ENCODE data around the gene CTNNBIP1.

The CTNNBIP1 gene

DNA sequence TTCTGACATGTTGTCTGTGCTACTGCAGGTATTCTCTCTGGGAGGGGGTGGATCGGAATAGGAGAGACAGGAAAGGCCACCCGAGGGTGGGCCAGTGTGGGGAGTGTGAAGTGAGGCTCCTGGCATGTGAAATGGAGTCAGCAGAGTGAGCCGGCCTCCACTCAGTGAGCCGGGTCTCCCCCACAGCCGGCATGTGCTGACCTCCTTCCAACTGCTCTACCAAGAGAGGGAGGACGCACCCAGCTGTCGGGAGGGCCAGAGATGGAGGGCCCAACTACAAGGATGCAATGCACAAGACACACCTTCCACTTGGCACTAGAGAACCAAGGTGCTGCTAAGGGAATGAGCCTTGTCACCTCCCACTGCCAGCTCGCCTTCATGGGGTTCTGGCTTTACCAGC is 58.1 kb downstream of the CTNNBIP1 start:
- DNase-seq: no peak

DNA sequence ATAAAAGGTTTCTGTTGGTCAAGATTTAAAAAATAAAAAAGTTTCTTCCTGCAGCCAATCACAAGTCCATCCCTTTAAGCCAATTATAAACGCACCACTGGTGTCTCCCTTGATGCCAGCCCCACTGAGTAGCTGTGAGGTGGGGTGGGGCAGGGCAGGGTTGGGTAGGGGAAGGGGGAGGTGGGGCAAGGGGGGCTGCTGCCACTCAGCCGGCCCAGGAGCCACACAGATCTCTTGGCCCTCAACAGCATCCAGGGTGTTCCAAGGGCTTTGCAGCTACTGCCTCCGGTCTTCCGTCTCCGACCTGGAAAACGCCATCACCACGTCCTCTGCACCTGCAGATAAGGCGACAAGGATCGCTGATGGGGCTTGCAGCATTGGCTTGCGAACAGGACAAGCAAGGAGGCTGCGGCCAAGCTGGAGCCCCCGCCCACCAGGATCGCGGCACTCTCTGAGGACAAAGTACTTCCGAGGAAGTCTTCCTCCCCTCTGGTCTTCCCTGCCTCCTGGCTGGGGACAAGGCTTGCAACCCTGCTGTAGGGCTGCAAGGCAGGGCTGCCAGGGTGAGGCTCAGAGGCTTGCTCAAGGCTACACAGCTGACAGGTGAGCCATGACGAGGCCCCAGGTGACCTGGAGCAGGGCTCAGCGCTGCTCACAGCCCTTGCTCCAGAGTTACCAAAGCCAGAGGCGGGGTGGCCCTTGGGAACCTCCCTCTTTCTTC is 59.5 kb downstream of the CTNNBIP1 start:
- peak; percentile 25 for DNase-seq

DNA sequence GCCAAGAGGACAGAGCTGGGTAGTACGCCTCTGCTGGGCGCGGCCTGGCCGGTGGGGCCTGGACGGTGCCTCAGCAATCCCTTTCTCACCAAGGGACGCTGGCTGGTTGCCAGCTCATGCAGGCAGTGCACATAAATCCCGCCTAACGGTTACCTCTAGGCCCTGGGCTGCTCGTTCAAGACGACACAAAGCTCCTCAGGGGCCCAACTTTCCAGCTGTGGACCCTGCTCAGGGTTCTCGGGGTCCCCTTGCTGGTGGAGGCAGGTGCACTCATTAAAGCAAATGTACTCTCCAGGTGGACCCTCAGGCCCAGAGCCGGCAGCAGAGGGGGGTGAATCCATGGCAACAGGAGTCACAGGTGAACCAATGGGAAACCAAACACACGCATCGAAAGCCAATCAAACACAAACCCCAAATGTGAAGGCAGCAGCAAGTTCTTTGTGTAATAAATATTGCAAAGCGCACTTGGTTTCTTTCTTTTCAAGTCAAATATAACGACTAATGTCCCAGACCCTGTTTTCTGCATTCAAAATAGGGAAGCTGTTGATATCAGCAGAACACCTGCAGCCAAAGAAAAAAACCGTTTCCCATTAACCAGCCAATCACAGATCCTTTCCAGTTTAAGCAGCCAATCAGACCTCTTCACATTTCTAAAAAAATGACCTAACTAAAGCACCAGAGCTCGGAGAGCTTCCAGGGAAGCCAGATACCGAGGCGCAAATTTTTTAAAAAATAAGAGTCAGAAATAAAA is 60.2 kb downstream of the CTNNBIP1 start:
- peak; percentile 88 for DNase-seq

DNA sequence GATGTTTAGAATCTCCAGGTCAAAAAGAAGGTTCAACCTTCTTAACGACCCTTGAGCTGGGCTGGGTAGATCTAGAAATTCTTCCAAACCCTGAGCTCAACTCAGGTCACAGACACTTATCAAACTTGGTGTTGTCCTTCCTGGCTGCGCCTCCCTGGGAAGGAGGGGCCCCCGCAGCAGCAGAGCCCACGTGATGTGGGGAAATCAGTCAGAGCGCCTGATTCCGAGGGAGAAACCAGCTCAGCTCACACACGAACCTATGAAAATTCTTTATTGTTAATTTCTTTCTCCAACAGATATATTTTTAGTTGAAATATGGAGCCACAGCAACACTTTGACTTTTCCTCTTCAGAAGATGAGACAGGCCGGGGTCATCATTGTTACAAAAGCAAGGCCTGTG is 62.0 kb downstream of the CTNNBIP1 start:
- peak; percentile 65 for DNase-seq

DNA sequence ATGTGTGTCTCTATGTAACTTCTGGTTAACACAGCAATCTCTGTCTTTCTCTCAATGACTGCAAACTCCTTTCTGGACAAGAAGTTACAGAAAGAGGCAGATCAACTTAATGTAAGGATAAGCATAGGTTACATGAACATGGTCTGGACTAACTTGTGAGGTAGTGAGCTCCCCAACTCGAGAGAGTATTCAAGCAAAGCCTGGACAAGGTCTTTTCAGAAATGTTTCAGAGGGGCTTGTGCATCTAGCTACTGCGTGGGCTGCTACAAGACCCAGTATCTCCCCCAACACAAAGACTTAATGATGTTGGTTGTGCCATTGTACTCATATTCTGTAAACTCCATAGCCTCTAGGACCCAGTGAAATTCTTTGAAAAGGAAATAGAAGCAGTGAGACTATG is 62.8 kb downstream of the CTNNBIP1 start:
- no peak for DNase-seq

DNA sequence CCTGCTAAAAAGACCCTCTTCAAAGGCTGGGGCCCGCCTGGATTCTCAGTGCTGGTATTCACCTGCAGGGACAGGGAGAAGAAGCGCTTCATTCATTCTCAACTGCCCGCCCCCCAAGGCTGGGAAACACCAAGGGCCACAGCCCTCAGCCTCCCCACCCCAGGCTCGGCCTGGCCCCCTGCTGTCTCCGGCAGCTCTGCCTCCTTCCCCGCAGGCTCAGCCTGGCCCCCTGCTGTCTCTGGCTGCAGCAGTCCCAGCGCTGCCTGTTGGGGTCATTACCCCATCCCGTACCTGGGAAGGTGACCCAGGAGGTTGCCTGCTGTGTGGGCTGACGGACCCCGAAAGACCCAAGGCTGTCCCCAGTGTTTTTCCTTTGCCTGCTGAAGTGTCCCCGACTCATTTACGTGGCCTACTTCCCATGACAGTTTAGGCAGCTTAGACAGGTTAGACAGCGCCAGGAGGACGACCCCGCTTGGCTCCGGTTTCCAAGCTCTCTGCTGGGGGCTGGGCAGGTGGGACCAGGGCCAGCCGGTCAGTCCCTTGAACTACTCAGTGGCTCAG is 63.4 kb downstream of the CTNNBIP1 start:
- DNase-seq: no peak

DNA sequence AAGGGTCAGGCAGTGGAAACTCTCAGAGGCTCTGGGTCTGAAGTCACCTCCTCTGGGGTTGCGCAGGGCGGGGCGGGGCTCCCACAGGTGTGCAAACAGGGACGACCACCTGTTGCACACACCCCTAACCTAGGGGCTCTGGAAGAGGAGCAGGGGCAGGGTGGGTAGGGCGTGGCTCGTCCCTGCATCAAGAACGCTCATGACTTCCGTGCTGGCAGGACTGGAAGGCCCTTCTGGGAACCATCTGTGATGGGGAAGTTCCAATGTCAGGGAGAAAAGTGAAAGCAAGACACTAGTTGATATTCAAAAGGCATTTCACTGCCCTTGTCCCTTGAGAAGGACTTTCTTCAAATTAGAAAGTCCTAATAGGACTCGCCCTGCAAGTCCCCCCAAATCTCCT is 64.2 kb downstream of the CTNNBIP1 start:
- DNase-seq: no peak

DNA sequence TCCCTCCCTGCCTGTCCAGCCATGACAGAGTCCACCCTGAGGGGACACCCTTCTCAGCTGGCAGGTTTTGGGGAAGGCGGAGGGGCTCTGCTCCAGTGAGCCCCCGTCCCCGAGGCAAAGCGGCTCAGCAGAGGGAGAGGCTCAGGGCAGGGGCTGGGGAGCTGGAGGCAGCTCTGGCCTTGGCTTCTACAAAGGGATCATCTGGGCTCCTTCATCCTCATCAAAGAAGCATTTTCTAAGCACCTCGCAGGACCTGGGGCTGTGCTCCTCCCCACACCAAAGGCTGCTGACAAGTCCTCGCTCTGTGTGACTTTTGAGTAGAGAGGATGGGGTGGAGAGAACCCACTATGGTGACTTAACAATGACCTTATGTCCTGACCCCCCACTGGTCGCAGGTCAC is 65.3 kb downstream of the CTNNBIP1 start:
- no peak for DNase-seq

DNA sequence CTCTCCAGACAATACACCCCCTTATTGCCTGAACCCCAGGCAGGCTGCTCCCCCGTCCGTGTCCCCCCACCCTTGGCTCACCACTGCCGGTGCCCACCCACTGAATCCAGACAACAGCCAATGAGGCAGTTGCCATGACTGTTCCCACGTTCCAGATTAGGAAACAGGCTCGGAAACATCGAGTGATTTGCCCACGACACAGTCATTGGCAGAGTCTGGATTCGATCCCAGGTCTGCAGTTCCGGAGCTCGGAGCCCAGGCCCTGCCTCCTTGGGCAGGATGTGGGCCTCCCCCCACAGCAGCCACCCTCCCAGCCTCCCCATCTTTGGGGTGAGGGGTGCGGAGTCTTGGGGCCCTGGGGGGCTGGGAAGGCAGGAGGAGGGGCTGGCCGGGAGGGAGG is 66.0 kb downstream of the CTNNBIP1 start:
- no peak for DNase-seq

DNA sequence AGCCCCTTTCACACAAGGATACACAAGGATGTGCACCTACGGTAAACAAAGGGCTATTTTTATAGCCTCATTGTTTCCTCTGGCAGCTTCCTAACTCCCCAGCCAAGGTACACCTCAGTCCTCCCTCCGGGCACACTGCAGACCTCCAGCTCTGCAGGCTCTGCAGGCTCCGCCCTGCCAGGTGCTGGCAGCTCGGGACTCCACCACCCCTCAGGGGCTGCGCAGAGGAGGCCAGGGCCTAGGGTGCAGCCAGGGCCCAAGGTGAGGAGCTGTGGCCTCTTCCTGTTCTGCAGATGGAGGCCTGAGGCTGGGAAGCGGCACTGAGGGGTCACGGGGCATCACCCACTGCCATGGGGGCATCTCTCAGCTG is 66.5 kb downstream of the CTNNBIP1 start:
- DNase-seq: no peak

DNA sequence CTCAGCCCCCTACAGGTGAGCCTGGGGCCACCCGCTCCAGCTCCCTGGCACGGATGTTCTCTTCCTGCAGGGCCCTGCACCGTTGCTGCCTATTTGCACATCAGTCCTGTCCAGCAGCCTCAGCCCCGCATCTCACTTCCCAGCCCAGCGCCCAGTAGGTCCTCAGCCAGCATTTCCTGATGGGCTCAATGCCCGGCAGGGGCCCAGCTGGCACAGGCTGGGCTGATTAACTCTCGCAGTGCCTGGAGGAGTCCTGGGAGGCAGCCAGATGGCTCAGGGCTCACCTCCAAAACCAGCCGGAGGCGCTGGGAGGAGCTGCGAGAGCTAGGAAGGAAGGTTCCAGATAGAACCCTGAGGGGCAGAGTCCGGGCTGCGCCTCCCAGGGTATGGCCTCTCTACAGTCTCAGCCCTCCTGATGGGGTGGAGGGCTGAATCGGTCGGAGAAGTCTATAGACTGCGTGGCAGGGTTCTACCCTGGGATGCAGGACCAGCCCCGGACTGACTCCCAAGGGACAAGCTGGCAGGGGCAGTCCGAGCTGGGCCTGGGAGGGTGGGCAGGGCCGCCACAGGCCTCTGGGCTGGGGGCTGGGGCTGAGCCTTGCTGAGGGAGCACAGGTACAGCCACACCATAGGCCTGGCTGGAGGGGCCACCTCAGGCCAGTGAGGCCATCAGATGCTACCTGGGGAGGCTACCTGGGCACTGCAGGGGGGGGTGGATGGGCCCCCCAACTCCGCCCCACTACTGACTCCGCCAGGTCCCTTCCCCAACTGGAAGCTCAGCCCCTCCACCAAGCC is 67.1 kb downstream of the CTNNBIP1 start:
- no peak for DNase-seq

DNA sequence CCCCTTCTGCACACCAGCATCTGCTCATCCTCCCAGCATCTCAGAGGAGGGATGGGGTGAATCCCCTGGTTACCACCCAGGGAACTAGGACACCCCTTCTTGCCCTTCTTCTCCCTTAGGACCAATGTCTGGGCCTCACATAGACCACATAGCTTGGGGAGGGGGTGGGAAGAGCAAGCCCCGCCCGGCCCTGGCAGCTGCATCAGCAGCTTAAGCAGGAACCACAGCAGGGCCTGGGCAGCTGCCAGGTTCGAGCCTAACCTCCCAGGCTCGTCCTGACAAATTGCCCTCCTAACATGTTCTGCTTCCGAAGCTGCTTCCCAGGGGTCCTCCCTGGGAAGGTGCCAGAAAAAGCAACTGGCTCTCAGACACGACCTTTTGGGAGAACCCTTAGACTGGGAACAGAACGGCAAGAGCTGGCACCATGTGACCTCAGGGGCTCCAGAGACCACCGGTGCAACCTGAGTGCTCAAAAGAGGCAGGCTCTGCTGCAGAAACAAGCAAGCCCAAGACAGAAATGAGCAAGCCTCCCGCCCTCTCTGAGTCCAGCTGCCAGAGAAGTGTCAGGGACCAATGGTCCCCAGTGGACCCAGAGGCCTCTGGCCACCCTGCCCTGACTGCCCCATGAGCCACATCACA is 67.9 kb downstream of the CTNNBIP1 start:
- no peak for DNase-seq

DNA sequence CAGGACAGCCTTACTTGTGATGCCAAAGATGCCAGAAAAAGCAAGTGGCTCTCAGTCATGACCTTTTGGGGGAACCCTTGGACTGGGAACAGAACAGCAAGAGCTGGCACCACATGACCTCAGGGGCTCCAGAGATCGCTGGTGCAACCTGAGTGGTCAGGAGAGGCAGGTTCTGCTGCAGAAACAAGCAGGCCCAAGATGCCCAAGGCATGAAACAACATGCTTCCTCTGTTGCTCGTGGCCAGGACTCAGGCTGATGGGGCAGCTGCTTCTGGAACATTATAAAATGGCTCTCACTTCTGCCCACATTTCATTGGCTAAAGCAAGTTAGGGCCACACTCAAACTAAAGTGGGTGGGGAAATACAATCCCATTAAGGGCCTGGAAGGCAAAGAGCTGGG is 68.6 kb downstream of the CTNNBIP1 start:
- DNase-seq: no peak

DNA sequence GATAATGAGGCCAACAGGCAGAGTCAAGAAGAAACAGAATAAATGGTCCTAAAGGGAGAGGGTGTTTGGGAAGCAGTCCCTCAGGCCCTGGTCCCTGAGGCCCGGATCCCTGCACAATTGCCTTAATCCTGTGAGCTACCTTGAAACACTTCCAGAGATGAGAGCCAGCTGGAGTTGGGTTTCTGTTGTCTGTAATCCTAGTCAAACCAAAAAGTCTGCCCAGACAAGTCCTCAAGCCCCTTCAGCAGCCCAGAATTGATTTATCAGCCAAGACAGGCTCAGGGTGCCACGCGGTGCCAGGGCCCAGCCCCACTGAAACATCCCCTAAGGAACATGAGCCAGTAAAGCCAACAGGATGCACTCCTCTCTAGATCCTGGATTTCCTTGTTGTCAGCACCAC is 69.9 kb downstream of the CTNNBIP1 start:
- DNase-seq: no peak

DNA sequence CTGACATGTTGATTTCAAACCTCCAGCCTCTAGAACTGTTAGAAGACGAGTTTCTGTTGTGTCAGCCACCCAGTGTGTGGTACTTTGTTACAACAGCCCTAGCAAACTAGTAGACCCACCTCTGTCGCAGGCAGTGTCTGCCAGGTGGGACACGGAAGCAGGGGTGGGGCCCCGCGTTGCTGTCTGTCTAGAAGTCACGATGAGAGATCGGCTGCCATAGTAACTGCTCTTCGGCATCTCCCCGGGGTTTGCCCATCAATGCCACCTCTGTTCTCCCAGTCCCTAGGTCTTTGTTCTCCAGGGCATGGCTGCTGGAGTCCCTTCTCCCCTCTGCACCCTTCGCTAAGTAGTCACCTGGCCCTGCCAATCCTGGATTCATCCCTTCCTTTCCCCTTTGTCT is 71.1 kb downstream of the CTNNBIP1 start:
- no peak for DNase-seq

DNA sequence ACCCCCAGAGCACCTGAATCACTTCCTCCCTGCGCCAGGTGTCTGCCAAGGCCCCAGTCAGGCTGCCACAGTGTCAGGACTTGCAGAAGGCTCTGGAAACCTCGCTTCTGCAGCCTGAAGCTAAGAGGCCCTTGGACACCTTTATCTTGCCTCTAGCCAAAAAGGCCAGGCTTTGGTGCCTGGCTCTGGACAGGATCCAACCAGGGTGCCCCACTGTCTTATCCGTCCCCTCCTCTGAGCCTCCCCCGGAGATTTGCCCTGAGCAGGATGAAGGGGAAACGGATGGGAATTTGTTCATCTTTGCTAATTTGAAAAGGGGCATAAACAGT is 73.5 kb downstream of the CTNNBIP1 start:
- DNase-seq: no peak

DNA sequence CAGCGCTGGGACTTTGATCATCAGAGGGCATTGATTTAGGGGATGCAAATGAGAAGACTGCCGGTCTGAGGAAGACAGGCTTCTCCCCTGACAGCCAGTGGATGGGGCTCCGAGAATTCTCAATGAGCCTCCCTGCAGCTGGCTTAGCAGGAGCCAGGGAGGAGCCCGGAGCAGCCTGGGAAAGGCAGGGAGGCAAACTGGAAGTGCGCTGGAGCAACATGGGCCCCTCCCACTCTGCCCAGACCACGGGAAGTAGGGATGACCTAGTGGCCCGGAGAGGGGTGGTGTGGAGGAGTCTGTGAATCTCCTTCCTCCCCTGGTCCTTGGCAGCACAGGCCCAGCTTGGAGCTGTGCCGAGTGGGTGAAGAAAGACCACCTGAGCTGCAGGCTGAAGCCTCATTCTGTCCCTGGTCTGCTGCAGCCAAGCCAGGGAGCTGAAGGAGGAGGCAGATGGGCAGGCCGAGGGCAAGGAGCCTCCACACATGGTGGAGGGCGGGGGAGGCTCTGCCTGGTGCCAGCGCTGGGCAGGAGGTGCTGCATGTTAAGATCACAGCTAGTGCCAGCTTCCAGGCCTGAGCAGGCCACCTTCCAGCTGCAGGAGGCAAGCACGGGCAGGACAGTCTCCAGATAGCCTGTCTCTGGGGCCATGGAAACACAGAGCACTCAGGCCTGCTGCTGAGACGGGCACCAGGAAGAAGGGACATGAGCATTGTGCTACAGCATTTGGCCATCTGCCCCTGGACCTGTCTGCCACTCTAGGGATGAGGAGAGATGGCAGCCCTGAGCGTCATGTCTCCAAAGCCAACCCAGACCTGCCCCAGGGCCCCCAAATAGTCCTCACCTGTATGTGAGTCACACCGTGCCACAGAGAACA is 74.1 kb downstream of the CTNNBIP1 start:
- DNase-seq: no peak

DNA sequence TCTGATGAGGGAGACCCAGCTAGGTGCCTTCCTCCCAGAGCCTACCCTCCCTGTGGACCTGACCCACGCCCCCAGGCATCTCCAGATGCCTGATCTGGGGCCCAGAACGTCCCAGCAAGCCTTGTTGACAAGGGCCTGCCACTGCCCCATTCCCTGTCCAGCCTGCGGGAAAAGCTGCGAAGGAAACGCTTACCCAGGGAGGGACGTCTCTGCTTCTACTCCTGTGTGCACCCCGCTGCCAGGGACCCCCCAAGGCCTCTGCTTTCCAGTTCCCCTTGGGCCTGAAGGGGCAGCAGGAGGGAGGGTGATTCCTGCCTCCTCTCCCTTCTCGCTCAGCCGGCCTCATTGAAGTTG is 74.7 kb downstream of the CTNNBIP1 start:
- no peak for DNase-seq

DNA sequence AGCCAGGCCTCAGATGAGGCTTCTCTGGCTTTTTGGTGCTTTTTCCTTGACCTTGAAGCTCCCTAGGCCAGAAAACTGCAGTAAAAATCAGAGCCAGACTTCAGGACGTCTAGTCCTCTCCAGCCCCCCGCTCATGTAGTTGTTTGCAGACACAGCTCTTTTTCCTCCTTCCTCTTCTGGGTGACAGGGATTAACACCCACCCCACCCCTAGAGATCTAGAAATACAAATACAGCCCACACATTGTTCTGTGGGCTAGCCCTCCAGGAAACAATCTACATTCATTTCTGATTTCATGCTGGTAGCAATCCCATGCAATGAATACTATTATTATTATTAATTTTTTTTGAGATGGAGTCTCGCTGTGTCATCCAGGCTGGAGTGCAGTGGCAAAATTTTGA is 76.4 kb downstream of the CTNNBIP1 start:
- DNase-seq: no peak

DNA sequence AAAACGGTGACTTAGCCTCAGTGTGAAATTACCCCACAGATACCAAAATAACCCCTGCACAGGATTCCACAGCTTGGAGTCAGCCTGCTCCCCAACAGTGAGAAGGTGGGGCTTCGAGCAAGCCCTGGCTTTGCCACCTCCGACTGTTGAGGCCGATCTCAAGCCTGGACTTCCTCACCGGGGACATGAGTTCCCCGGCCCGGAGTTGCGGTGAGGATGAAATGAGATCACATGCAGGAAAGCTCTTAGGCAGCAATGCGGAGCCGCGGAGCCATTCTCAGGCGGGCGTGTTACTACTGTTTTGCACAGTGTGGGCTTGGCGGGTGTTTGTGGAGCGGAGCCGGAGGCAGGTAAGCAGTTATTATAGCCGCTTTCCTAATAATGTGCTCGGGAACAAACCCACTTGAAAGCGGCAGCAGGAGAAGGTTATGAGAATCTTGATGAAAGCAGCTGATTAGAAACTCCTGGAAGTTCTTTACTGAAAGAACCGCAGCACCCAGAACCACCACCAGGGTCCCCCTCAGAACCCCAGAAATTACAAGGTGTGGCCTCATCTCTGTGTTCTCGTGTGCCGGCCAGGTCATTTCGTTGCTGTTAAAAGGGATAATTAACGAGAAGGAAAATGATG is 82.4 kb downstream of the CTNNBIP1 start:
- peak; percentile 54 for DNase-seq

DNA sequence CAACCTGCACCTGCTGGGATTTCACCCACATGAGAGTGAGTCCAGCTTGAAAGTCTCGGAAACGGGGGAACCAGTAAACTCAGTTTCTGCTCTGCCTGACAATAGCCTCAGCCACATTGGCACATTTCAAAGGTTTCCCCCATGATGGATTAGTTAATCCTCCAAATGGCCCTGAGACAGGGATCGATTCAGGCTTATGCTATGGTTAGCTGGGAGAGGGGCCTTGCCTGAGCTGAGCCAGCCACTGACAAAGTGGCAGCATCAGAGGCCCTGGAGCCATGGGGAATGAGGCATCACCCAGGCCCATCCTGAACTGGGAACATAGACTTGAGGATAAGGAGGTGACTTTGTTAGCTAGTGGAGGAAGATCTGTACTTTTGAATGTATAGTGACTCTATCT is 83.5 kb downstream of the CTNNBIP1 start:
- DNase-seq: no peak

DNA sequence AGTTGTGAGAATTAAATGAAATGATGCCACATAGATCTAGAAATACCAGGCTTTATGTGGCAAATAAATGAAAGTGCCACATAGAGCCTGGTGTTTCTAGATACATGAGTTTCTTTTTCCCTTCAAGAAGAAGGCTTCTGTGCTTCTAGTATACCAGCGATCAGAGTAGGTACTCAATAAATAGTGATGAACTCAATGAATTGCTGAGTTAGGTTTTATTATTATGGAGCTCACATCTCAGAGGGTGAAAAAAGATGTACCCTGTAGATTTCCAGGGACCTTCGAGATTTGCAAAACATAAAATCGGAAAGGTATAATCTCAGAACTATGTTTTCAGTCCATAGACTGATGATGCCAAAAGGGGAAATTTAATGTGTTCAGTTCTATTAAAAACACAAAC is 84.0 kb downstream of the CTNNBIP1 start:
- no peak for DNase-seq
